GM21423 (cell line): ENCODE results near the gene ARHGAP45.
"Not testable (repeated sequence)": the region's sequence is repeated elsewhere in the genome, so short reads cannot be mapped to it uniquely, and the experiment has no call there.

Experiments used
- ATAC-seq: cut with Tn5 transposase; IDR thresholded peaks from one replicate; pipeline ENCODE4 v1.9.1; 2021; ENCODE audit warnings: mild to moderate bottlenecking, moderate library complexity; ENCODE audit not compliant: unreplicated experiment

Gene ARHGAP45

GRCh38 chr19:1113030-1113985, 46.3 kb downstream of the ARHGAP45 start:
- ATAC-seq = no peak

- ATAC-seq = no peak
Measured at GRCh38 chr19:1113986-1114483, 47.1 kb downstream of the ARHGAP45 start.

GRCh38 chr19:1114728-1115127, 47.8 kb downstream of the ARHGAP45 start:
- ATAC-seq = not testable (repeated sequence)

GRCh38 chr19:1115646-1116420, 48.9 kb downstream of the ARHGAP45 start:
- no peak for ATAC-seq

- ATAC-seq = no peak
Measured at GRCh38 chr19:1116726-1117581, 50.0 kb downstream of the ARHGAP45 start.

GRCh38 chr19:1117654-1118053, 50.7 kb downstream of the ARHGAP45 start:
- no peak for ATAC-seq

GRCh38 chr19:1118999-1119398, 52.0 kb downstream of the ARHGAP45 start:
- no peak for ATAC-seq

- no peak for ATAC-seq
Measured at GRCh38 chr19:1119475-1120217, 52.7 kb downstream of the ARHGAP45 start.

GRCh38 chr19:1121395-1121794, 54.4 kb downstream of the ARHGAP45 start:
- no peak for ATAC-seq

GRCh38 chr19:1122021-1122971, 55.3 kb downstream of the ARHGAP45 start:
- no peak for ATAC-seq

GRCh38 chr19:1122972-1123363, 56.0 kb downstream of the ARHGAP45 start:
- ATAC-seq = no peak

- ATAC-seq = no peak
Measured at GRCh38 chr19:1123381-1123780, 56.4 kb downstream of the ARHGAP45 start.

- ATAC-seq = no peak
Measured at GRCh38 chr19:1123885-1124677, 57.1 kb downstream of the ARHGAP45 start.

GRCh38 chr19:1125601-1126467, 58.9 kb downstream of the ARHGAP45 start:
- ATAC-seq = no peak

GRCh38 chr19:1126984-1127760, 60.2 kb downstream of the ARHGAP45 start:
- no peak for ATAC-seq

- no peak for ATAC-seq
Measured at GRCh38 chr19:1128106-1128505, 61.1 kb downstream of the ARHGAP45 start.
